ENCODE data around the gene HNRNPH1.
A peak's percentile ranks its signal among the peaks of the same experiment; 100 is the strongest.

HNRNPH1 gene

DNA sequence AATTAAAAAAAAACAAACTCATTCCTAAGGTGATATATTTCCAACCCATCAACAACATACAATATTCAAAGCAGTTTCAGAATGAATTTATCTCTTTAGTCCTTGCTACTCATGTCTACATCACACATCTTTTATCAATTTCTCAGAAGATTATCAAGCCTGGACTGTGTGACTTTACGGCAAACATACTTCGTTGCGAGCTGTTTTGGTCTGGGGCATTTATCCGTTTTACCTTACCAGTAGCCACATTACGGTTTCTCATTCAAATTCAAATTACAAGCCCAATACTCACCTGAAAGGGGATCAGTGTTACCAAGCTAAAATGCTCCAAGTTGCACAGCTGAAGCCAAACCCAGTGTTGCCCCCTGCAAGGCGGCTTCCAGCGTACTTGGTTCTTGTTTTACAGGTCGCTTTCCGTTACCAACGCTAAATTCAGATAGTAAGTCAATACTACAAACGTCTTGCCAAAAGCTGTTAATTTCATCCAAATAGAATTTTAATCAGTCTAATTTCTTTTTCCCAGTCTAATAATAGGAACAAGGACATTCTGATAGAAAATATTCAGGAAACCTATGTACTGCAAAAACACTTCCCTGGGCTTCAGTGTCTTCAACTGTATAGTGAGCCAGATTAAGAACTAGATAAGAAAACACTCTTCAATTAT is 1.8 kb downstream of the HNRNPH1 start:
- DNase-seq, result no peak

DNA sequence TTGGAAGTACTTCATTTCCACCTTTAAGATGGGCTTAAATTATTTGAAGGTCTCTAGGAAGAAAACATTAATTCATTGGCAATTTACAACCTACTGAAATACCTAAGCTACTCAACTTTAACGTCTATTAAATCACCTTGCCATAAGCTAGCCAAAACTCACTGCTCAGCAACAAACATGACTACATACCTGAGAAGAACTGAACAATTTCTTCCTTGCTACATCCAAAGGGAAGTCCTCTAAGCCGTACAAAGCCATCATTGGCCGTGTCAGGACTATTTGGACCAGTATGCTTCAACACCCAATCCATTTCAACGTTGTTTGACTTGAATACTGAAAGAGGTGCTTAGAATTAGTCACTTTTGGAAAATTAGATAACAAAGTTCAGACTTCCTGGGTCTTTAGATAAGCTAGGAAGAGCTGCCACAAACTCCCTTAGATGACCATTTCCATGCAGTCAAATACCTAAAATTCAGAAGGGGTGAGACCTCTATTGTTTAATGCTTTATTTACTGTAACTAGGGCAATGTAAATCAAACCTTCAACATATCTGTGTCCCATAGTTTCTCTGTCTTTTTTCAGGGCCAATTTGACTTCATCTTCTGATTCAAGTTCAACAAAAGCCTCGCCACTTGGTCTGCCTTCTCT is 2.6 kb downstream of the HNRNPH1 start:
- no peak for DNase-seq

- no peak for DNase-seq
These were observed 3.2 kb downstream of the HNRNPH1 start for GRCh38 chr5:179620293-179620692.

DNA sequence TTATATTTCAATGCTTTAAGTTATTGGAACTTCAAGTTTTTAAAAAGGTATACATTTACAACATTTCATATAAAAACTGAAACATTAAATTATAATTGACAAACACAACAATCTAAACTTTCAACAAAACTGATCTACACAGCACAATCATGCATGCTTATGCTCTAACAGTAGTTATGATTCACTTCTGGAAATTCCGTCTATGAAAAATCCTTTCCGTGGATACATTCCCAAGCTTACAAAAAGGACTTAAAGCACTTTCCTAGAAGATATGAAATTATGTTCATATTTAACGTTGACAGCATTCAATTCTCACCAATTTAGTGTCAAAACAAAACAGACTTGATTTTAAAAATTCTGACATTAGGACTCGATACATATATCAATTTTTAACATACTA is 3.7 kb downstream of the HNRNPH1 start:
- no peak for DNase-seq

DNA sequence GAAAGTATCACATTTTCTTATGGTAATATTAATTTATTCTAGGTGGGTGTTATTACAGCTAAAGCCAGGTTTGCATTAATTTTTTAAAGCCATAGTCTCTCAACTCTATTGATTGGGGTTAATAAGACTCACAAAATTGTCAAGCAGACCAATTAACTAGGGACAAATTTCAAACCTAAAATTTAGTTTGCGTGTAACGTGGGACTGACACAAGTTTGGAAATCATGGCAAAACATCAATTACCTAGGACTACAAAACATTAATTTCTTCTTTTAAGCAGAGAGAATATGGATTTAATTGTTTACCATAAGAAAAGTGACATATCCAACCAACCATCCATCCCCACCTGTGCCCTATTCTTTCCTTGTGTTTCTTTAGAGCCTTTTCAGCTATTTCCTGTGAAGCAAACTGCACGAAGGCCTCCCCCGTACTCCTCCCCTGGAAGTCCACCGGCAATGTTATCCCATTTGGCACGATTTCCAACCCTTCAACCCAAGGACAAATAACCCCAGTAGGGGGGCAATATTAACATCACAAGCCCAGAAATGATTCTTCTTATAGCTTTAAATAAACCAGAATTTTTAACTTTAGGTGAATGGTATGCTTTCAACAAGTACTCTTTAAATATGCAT is 4.4 kb downstream of the HNRNPH1 start:
- peak; percentile 52 to 74 for DNase-seq

- DNase-seq, result no peak
These were observed 5.5 kb downstream of the HNRNPH1 start for GRCh38 chr5:179617930-179618329.

DNA sequence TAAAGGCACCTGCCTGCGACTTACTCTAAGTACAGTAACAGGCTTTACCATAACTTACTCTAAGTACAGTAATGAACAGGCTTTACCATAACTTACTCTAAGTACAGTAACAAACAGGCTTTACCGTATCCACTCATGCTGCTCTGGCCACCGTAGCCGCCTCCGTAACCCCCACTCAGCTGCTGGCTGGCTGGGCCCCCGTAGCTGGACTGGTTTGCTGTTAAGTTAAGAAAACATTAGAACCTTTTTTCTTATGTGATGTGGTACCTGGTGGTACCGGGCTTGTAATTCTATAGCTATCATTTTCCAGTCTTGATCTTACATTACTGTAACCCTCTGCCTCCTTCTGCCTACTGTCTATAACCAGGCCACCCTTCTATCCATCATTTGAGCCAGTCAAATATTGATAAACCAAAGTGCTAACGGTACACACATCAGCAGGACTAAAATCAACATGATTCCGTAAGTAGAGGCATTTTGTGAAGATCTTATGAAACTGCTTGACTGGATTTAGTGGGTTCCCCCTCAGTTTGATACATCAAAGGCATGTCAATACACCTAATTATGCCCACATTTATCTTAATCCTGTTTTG is 7.4 kb downstream of the HNRNPH1 start:
- no peak for DNase-seq

DNA sequence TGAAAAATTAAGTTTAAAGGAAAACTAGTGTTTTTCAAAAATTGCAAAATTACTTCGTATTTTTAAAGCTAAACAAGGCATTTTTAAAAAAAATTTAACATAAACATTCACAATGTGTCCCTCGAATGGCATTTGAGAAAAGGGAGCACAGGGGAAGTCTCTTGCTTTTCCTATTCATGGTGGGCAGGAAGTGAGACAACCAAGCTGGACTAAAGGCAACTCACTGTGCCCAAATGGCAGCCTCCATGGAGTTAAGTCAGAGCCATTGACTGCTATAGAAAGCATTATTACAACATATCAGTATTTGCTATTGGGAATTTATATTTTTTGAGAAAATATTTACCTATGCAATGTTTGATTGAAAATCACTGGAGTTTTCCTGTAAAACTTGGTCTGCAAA is 8.3 kb downstream of the HNRNPH1 start:
- DNase-seq, result no peak

GRCh38 chr5:179614745-179615144 is 8.7 kb downstream of the HNRNPH1 start:
- no peak for DNase-seq

DNA sequence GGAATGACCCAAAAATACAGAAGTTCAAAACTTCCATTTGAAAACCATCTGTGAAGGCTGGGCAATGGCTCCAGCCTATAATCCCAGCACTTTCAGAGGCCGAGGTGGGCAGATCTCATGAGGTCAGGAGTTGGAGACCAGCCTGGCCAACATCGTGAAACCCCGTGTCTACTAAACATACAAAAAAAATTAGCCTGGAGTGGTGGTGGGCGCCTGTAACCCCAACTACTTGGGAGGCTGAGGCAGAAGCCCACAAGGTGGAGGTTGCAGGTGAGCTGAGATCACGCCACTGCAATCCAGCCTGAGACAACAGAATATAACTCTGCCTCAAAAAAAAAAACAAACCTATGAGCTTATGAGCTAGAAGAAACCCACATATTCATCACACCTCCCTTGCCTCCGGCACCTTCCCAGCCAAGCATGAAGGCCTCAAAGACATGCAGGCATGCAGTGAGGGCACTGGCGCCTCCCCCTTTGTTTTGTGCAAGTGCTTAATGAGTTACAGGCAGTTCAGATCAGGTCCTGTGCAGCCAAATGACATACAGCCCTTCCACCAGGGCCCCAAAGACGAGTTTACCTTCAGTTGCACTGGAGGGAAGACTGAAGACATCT is 9.9 kb downstream of the HNRNPH1 start:
- DNase-seq, result no peak

DNA sequence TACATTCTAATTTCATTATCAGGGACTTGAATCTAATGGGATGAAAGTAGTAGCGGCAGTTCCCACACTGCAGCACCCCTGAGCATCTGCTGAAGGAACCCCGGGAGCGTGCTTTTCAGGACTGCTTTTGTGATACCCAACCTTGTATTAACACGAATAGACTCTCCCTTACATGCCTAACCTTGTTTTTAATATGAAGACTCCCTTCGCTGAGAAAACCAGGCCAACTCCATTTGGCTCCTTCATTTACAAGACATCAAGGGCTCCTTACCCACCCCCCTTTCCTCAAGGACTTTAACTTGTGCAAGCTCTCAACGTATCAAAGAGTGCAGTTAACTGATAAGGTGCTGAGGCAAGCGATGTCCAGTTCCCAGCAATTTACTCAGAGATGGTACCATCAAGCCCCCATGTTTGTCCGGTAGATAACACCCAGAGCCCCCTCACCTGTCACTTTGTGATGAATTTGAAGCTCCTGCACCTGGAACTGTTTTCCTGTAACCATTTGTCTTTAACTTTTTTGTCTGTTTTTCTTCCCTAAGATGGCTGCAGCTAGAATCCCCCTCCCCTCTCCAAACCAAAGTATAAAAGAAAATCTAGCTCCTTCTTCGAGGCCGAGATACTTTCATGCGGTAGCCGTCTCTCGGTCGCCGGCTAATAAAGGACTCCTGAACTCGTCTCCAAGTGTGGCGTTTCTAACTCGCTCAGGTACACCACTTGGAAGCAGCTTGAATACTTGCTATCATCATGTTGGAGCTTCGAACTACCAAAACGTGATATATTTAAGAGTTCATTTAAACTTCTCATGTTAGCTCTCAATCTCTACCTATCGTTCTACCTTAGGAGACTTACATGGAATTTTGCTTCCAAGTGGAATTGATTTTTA is 10.7 kb downstream of the HNRNPH1 start:
- DNase-seq, result no peak

- no peak for DNase-seq
These were observed 12.6 kb downstream of the HNRNPH1 start for GRCh38 chr5:179610903-179611265.

DNA sequence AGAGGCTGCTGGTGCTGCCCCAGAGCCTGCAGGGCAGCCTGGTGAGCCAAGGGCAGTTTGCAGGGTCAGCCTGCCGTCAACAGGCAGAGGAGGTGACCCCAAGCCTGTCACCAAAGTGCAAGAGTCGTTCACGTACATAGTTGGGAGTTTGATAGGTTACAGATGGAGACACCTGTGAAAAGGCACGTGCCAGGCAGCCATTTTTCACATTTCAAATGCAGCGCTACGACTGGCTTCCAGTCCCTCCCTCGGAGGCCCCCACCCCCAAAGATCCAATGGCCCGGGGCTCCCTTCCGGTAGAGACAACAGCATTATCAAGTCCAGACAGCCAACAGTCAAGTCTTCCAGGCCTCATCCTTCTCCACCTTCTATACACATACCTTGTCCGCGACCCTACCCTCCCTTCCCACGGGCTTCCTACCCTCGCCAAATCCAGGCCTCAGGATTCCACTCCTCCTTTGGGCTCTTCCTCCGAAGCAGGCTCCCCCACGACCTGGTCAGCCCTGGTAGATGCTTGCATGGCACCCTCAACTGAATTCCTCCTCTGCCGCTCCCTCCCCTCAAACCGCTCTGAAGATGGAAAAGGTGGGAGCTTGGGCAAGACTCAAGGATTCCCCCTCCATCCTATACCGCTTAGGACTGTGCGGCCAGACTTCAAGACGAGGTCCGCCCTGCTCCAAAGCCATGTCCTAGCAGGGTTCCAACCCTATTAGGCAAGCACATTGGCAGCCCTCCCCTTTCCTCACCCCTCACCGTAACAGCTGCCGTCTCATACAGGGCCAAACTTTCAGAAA is 13.2 kb downstream of the HNRNPH1 start:
- DNase-seq, result no peak

GRCh38 chr5:179609834-179610108 is 13.7 kb downstream of the HNRNPH1 start:
- DNase-seq, result no peak

DNA sequence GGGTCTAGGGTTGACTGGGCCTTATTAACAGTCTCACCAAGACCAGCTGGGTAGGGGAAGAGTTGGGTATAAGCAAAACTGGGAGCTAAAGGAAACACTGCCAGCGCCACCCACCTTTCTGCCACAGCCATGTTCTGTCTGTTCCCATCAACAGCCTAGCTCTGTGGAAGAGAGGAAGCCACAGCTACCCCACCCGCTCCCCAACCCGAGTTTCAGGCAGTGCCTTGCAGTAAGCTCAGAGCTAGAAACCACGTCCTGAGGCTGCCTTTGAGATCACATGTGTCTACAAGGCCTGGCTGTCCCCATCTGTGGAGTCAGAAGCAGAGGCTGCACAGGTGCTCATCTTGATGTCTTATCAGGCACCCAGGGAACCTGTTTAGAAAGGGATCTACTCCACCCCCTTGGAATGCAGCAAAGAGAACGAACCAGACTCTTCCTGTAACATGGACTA is 15.3 kb downstream of the HNRNPH1 start:
- DNase-seq, result no peak

DNA sequence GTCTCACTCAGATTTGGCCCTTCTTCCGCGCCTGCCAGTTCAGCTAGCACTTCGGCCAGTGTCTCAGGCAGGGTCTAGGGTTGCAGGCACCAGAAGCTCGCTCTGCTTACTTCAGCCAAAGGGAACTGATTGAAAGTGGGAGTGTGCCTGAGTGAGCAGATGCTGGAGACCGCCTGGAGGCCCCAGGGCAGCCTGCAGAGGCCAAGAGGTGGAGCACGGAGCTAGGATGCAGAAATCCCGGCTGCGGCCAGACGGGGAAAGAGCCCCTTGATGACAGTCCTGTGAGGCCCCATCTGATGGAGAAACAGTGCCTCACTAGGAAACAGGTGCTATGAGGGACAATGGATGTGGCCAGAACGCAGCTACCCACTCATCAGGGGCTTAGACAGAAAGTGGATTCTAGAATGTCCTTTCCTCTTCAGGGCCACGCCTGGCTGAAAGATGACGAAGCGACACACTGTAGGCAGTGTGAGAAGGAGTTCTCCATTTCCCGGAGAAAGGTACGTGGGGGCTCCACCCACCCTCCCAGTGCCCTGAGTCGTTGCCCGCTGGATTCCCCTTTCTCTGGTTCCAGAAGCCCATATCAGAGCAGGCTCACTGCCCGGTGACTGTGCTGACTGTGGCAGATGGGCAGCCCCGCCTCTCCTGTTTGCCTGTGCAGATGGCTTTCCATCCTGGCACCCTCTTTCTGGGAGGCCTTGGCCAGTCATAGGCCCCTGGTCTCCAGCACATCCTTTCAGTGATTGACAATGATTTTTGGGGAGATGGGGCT is 16.1 kb downstream of the HNRNPH1 start:
- DNase-seq, result no peak

GRCh38 chr5:179606910-179607159 is 16.6 kb downstream of the HNRNPH1 start:
- no peak for DNase-seq

DNA sequence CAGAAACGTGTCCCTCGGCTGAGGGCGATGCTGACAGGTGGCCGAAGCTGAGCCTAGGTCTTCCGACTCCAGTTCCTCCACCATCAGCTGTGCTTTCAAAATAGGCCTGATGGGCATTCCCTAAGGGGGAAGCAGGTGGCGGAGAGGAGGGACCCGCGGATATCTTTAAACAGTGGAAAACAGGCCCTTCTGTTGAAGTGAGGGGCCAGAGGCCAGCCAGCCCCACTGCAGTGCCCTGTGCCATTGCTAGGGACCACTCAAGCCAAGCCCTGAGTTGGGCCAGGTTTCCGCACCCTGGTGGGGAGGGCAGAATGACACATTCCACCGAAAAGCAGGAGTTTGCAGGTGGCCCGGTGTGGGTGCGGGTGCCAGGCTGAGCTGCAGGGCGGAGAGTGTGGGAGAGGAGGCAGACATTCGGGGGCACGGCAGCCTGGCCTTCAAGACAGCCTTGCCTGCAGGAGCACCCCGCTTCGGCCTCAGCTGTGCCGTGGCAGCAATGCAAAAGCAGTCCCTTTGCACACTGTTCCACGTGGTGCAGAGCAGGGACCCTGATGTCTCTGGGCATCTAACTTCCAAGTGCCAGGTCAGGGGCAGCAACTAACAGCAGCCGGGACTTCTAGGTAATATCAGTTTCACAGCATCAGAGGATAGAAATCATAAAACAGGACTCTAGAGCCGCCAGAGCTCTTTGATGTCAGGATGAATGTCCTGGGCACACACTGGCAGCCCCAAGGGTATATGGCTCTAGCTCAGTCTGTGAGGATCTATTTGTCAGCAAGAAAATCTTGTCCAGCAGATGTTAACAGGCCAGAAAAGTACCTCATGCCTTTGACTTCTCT is 17.2 kb downstream of the HNRNPH1 start:
- DNase-seq, result no peak

DNA sequence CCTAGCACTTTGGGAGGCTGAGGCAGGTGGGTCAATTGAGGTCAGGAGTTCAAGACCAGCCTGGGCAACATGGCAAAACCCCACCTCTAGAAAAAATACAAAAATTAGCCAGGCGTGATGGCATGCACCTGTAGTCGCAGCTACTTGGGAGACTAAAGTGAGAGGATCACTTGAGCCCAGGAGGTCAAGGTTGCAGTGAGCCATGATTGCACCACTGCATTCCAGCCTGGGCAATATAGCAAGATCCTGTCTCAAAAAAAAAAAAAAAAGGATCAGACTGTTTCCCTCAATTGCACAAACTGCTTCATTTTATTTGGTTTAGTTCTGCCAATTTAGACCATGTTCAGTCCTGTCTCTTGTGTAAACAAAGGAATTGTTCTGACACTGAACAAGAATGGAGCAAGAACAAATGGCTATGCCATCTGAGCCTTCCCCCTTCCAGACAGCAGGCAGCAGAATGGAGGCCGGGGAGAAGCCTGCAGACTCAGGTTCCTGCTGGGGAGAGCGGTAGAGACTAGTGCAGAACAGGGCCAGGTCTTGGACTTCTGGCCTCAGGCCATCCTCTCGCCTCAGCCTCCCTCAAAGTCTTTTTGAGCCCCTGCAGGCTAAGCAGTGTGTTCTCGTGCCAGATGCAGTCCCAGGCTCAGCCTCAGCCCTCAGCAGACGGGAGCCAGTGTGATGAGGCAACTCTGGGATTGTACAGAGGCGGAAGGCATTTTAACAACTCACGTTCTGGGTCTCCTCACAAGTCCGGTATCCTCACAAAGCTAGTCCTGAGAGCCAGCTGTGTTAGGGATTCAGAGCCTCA is 18.2 kb downstream of the HNRNPH1 start:
- no peak for DNase-seq

GRCh38 chr5:179603308-179603707 is 20.2 kb downstream of the HNRNPH1 start:
- DNase-seq, result no peak
